ENCODE data around the gene FASTKD1.

Gene FASTKD1

GRCh38 chr2:169509298-169509885 lies 64.3 kb downstream of the FASTKD1 start, which contains the start of gene KLHL41:
KLHL41 (plus strand) TSS chr2:169509702; CDS start chr2:169509779, 77 bp downstream.
- TF ChIP-seq FOXP2 (optimal IDR thresholded peaks at IDR 0.05; ENCODE audit: borderline replicate concordance, extremely low read depth, extremely low read length, insufficient read depth), result no peak
- no peak for TF ChIP-seq POLR2AphosphoS5 (IDR thresholded peaks at IDR 0.05; ENCODE audit: low read depth, low read length)
- TF ChIP-seq REST (IDR thresholded peaks at IDR 0.05; ENCODE audit: insufficient read depth in 1 of 2, low read depth in 2 of 2, low read length in 2 of 2), result no peak
- TF ChIP-seq TAF1 (IDR thresholded peaks at IDR 0.05; ENCODE audit: borderline replicate concordance, insufficient read depth, low read length), result no peak
- TF ChIP-seq SIN3A (IDR thresholded peaks at IDR 0.05; ENCODE audit: borderline replicate concordance, insufficient read depth, low read length), result no peak

- TF ChIP-seq POLR2AphosphoS5 (IDR thresholded peaks at IDR 0.05; ENCODE audit: low read depth, low read length), result no peak
- no peak for TF ChIP-seq TAF1 (IDR thresholded peaks at IDR 0.05; ENCODE audit: borderline replicate concordance, insufficient read depth, low read length)
- TF ChIP-seq REST (IDR thresholded peaks at IDR 0.05; ENCODE audit: insufficient read depth in 1 of 2, low read depth in 2 of 2, low read length in 2 of 2), result no peak
- no peak for TF ChIP-seq SIN3A (IDR thresholded peaks at IDR 0.05; ENCODE audit: borderline replicate concordance, insufficient read depth, low read length)
- TF ChIP-seq FOXP2 (optimal IDR thresholded peaks at IDR 0.05; ENCODE audit: borderline replicate concordance, extremely low read depth, extremely low read length, insufficient read depth), result no peak
These were observed 66.0 kb downstream of the FASTKD1 start for GRCh38 chr2:169507698-169508097.

DNA sequence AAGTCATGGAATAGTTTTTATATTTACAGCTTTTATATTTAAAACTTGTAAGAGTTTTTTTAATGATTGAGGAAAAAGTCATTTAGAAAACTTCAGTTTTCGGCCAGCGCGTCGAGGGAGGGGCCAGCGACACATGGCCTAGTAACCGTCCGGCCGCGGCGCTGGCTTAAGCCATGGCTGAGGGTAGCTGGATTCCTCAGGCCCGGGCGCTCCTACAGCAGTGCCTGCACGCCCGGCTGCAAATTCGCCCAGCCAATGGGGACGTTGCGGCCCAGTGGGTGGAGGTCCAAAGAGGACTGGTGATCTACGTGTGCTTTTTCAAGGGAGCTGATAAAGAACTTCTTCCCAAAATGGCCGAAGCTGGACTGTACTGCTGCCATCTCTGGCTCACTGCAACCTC lies 69.0 kb downstream of the FASTKD1 start:
- no peak for TF ChIP-seq TAF1 (IDR thresholded peaks at IDR 0.05; ENCODE audit: borderline replicate concordance, insufficient read depth, low read length)
- TF ChIP-seq FOXP2 (optimal IDR thresholded peaks at IDR 0.05; ENCODE audit: borderline replicate concordance, extremely low read depth, extremely low read length, insufficient read depth), result no peak
- no peak for TF ChIP-seq POLR2AphosphoS5 (IDR thresholded peaks at IDR 0.05; ENCODE audit: low read depth, low read length)
- TF ChIP-seq SIN3A (IDR thresholded peaks at IDR 0.05; ENCODE audit: borderline replicate concordance, insufficient read depth, low read length), result no peak
- no peak for TF ChIP-seq REST (IDR thresholded peaks at IDR 0.05; ENCODE audit: insufficient read depth in 1 of 2, low read depth in 2 of 2, low read length in 2 of 2)

DNA sequence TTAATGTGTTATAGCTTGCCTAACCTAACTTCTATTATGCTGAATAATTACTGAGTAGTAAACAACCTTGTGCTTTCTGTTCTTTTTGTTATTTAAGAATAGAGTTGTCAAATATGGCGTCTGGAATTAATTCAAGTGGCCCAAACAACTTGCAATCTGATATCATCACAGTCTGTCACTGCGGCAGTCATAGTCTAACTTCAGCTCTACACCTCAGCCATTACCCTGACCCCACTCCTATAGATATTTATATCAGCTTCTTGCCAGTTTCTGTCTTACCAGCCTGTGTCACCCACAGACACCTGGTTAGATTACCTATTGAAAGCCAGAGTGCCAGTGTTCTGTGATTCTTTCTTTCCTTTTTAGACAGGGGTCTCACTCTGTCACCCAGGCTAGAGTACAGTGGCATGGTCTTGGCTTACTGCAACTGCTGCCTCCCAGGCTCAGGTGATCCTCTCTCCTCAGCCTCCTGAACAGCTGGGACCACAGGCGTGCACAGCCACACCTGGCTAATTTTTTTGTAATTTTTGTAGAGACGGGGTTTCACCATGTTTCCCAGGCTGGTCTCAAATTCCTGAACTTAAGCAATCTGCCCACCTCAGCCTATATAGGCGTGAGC lies 78.2 kb downstream of the FASTKD1 start:
- TF ChIP-seq SIN3A (IDR thresholded peaks at IDR 0.05; ENCODE audit: borderline replicate concordance, insufficient read depth, low read length), result no peak
- no peak for TF ChIP-seq REST (IDR thresholded peaks at IDR 0.05; ENCODE audit: insufficient read depth in 1 of 2, low read depth in 2 of 2, low read length in 2 of 2)
- TF ChIP-seq POLR2AphosphoS5 (IDR thresholded peaks at IDR 0.05; ENCODE audit: low read depth, low read length), result no peak
- TF ChIP-seq TAF1 (IDR thresholded peaks at IDR 0.05; ENCODE audit: borderline replicate concordance, insufficient read depth, low read length), result no peak
- no peak for TF ChIP-seq FOXP2 (optimal IDR thresholded peaks at IDR 0.05; ENCODE audit: borderline replicate concordance, extremely low read depth, extremely low read length, insufficient read depth)

All from PFSK-1 (cell line).